GM12891 (cell line): ENCODE measurements around the gene TYW1B.
A peak's percentile ranks its signal among the peaks of the same experiment; 100 is the strongest.
"Not testable (repeated sequence)": the region's sequence is repeated elsewhere in the genome, so short reads cannot be mapped to it uniquely, and the experiment has no call there.

ENCODE experiments used
- DNase-seq: peaks from one replicate; pipeline ENCODE4 v3.0.0; 2011; ENCODE audit warnings: low spot score; ENCODE audit not compliant: insufficient read length
- FAIRE-seq: peaks from 2 replicates; lab custom pipeline; 2011; peaks lifted over from hg19 to GRCh38; lab: Jason Lieb, UNC
- PAX5 ChIP-seq: IDR thresholded peaks from 2 replicates; pipeline ENCODE4 v1.6.1; 2011; ENCODE audit warnings: low read length, moderate library complexity, mild to moderate bottlenecking; ENCODE audit not compliant: insufficient read depth, severe bottlenecking
- POLR2A ChIP-seq: IDR thresholded peaks from 2 replicates; pipeline ENCODE4 v1.6.1; 2011; ENCODE audit warnings: low read depth, low read length, control low read depth
- POLR2AphosphoS5 ChIP-seq: IDR thresholded peaks from 2 replicates; pipeline ENCODE4 v1.6.1; 2011; ENCODE audit warnings: low read depth, low read length, control low read depth
- POU2F2 ChIP-seq: IDR thresholded peaks from 2 replicates; pipeline ENCODE4 v1.6.1; 2011; ENCODE audit warnings: low read depth, mild to moderate bottlenecking, control low read depth, low read length, moderate library complexity
- SPI1 ChIP-seq: IDR thresholded peaks from 2 replicates; pipeline ENCODE4 v1.6.1; 2011; ENCODE audit warnings: low read depth, low read length, control low read depth
- TAF1 ChIP-seq: IDR thresholded peaks from 2 replicates; pipeline ENCODE4 v1.6.1; 2011; ENCODE audit warnings: low read depth, low read length, control low read depth

TYW1B gene

GRCh38 chr7:72554401-72554800, 273.6 kb downstream of the TYW1B start:
- not testable (repeated sequence) for DNase-seq, FAIRE-seq

- DNase-seq, FAIRE-seq: not testable (repeated sequence)
Measured at GRCh38 chr7:72550454-72550853, 277.5 kb downstream of the TYW1B start.

DNA sequence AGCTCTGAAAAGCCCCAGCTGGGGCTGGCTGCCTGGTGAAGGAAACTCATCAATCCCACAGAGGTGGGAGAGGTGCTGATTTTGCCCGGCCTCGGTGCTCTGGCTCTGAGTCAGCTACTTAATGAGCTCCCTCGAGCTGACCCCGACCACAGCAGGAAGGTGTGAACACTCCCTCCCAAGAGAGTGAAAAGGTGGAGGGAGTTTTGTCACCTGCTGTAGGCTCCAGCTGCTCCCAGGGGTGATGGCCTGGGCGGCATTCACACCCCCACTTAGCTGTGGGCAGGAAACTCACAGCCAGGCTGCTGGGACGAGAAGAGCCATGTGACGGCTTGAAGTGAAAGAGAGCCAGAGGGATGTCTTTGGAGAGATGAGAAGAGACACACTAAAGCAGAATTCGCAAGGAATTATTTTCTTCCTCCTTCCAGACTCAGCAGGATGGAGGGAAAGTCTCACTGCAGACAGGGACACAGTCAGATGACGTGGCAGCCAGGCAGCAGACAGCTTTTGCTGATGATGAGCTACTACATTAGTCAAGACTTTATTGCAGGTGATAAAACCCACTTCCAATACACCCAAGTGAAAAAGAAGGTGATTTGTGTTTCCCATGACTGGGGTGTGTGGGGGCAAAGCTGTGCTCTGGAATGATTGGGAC, 281.3 kb downstream of the TYW1B start:
- DNase-seq = not testable (repeated sequence)
- peak; percentile 40 for FAIRE-seq

DNA sequence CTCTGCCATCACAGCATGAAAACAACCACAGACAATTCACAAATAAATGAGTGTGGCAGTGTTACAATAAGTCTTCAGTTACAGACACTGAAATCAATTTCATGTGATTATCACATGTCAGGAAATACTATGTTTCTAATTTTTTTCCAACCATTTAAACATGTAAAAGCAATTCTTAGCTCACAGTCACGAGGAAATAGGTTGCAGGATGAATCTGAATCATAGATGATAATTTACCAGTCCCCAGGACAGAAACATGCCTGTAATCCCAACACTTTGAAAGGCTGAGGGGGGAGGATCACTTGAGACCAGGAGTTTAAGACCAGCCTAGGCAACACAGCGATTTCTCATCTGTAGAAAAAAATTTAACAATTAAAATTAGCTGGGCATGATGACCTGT, 283.5 kb downstream of the TYW1B start:
- not testable (repeated sequence) for FAIRE-seq, DNase-seq

DNA sequence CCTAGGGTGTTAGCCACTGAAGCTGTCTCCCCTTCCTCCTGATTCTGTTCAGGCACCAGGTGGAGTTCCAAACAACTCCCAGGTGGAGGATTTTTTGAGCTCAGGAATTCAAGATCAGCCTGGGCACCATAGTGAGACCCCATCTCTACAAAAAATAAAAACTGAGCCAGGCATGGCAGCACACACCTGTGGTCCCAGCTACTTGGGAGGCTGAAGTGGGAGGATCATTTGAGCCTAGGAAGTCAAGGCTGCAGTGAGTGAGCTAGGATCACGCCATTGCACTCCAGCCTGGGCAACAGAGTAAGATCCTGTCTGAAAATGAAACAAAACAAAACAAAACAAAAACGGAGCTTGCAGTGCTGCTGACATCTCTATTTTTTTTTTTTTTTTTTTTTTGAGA, 287.1 kb downstream of the TYW1B start:
- FAIRE-seq = no peak
- no peak for DNase-seq
- TF ChIP-seq TAF1 (no peak), SPI1 (no peak), POLR2AphosphoS5 (no peak), PAX5 (no peak), POLR2A (no peak), POU2F2 (no peak)

DNA sequence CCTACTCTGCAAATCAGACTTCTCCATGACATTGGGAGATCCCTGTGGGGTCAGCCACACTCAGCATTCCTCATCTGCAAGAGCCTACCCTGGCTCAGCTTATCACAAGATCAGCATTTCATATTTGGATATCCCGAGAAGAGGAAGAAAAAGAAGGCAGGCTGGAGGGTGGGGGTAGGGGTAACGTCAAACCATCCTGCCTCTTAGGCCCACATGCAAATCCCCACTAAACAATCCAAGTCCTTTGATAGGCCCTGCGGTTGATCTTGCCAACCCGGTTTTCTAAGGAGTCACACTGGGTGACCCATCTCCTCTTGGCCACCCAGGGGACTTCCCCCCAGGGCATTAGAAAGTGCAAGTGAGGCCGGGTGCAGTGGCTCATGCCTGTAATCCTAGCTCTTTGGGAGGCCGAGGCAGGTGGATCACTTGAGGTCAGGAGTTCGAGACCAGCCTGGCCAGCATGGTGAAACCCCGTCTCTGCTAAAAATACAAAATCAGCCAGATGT, 287.8 kb downstream of the TYW1B start:
- TF ChIP-seq TAF1 (no peak), POLR2AphosphoS5 (no peak), POLR2A (no peak), PAX5 (no peak), POU2F2 (no peak), SPI1 (no peak)
- FAIRE-seq (no peak), DNase-seq (no peak)

- TF ChIP-seq PAX5 (no peak), POLR2A (no peak), TAF1 (no peak), POLR2AphosphoS5 (no peak), SPI1 (no peak), POU2F2 (no peak)
- FAIRE-seq (no peak), DNase-seq (no peak)
Measured at GRCh38 chr7:72539702-72540101, 288.3 kb downstream of the TYW1B start.

DNA sequence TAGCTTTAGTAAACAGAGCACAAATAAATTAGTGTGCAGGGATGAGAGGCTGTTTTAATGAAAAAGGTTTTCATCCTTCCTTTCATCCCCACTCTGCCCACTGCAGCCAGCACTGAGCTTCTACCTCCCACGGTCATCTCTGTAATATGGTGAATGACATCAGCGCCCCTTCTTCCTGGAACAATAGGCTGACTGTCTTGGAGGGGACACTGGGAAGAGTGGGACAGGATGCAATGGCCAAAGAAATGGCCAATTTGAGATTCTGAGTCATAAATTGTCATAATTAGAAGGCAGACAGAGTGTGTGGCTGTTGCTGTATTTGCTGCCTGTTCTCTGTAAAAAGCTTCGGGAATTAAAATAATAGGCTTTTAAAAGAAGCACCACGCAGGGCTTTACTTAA, 289.1 kb downstream of the TYW1B start:
- TF ChIP-seq PAX5 = no peak
- no peak for TF ChIP-seq TAF1
- TF ChIP-seq POLR2A = no peak
- TF ChIP-seq POLR2AphosphoS5 = no peak
- no peak for TF ChIP-seq POU2F2
- TF ChIP-seq SPI1 = no peak
- FAIRE-seq (no peak), DNase-seq (no peak)

DNA sequence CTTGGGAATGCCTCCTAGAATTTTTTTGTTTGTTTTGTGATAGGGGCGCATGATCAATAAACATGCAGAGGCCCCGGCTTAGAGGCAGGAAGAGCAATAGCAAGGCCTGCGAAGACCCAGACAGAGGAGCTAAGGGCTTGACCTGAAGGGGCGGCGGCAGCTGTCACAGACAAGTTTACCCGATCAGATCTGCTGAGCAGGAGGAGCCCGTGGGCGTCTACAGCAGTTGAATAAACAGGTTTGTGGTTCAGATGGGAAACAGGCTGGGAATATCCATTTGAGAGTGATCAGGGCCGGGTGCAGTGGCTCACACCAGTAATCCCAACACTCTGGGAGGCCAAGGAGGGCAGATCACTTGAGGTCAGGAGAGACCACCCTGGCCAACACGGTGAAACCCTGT, 289.9 kb downstream of the TYW1B start:
- FAIRE-seq = no peak
- TF ChIP-seq SPI1 (no peak), TAF1 (no peak)

GRCh38 chr7:72536038-72536437, 292.0 kb downstream of the TYW1B start:
- DNase-seq, FAIRE-seq: not testable (repeated sequence)

More for the DNA sequence above, 289.9 kb downstream of the TYW1B start:
- DNase-seq = no peak

DNA sequence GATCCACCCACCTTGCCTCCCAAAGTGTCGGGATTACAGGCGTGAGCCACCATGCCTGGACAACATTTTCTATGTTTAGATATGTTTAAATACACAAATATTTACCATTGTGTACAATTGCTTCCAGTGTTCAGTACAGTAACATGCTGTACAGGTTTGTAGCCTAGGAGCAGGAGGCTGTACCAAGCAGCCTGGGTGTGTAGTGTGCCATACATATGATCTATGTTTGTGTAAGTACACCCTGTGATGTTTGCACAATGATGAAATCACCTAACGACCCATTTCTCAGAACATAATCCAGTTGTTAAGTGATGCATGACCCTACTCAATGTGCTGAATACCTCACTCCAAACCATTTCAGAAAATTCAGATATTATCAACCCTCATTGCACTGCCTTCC, 297.0 kb downstream of the TYW1B start:
- not testable (repeated sequence) for FAIRE-seq, DNase-seq
